Measurements from ENCODE around the gene MIPEP. TPM values are rescaled to one million over a fixed set of nuclear protein-coding genes. Genes with fewer than 3 reads are reported as not detected.

The MIPEP gene
- total RNA-seq, 2 experiments from 2014 or later: 3.9 to 4.8 TPM

DNA sequence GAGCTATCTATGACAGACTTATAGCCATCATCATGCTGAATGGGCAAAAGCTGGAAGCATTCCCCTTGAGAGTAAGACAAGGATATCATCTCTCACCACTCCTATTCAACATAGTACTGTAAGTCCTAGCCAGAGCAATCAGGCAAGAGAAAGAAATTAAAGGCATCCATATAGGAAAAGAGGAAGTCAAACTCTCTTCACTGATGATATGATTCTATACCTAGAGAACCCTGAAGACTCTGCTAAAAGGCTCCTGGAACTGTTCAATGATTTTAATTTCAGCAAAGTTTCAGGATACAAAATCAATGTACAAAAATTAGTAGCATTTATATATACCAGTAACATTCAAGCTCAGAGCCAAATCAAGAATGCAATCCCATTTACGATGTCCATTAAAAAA is 29.8 kb upstream of the MIPEP start:
- Mint-ChIP-seq H3K9me3 (no peaks in the 10 kb centered on the region), H3K4me1 (ENCODE audit: low read depth) (no peaks in the 10 kb centered on the region), H3K36me3 (ENCODE audit: low read depth) (no peaks in the 10 kb centered on the region), H3K4me3 (no peak overlapping the region), H3K27ac (no peak overlapping the region), H3K27me3 (peaks cover 63% of the 10 kb centered on the region)
- intact Hi-C loops (cut with DNase I, micrococcal nuclease): no loop called here
- DNase-seq: no peak
- Histone ChIP-seq H3K27ac (ENCODE audit: low read depth in 1 of 2, low read length in 2 of 2) (no peak overlapping the region), H3K4me1 (ENCODE audit: insufficient read depth, low read length) (no peaks in the 10 kb centered on the region), H3K4me3 (ENCODE audit: low read length) (no peak overlapping the region), H3K36me3 (ENCODE audit: insufficient read depth, low read length) (no peaks in the 10 kb centered on the region), H3K27me3 (ENCODE audit: control insufficient read depth in 1 of 2, insufficient read depth in 2 of 2, low read length in 2 of 2) (peaks cover 4 to 28% of the 10 kb centered on the region in 2 experiments), H3K9me3 (ENCODE audit: control insufficient read depth in 1 of 2, insufficient read depth in 1 of 2, low read length in 2 of 2) (no peaks in the 10 kb centered on the region)
- ChIA-PET CTCF (interaction anchor here (1.4 kb wide), 1 partner anchor 301 kb away, joined by 3 read pairs; no protein-coding TSS in a partner anchor), POLR2A (no interaction called here)
- TF ChIP-seq, protein P1, sequence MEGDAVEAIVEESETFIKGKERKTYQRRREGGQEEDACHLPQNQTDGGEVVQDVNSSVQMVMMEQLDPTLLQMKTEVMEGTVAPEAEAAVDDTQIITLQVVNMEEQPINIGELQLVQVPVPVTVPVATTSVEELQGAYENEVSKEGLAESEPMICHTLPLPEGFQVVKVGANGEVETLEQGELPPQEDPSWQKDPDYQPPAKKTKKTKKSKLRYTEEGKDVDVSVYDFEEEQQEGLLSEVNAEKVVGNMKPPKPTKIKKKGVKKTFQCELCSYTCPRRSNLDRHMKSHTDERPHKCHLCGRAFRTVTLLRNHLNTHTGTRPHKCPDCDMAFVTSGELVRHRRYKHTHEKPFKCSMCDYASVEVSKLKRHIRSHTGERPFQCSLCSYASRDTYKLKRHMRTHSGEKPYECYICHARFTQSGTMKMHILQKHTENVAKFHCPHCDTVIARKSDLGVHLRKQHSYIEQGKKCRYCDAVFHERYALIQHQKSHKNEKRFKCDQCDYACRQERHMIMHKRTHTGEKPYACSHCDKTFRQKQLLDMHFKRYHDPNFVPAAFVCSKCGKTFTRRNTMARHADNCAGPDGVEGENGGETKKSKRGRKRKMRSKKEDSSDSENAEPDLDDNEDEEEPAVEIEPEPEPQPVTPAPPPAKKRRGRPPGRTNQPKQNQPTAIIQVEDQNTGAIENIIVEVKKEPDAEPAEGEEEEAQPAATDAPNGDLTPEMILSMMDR (IDR thresholded peaks at IDR 0.05): no peak
- no peak for ATAC-seq (ENCODE audit: poor library complexity)

DNA sequence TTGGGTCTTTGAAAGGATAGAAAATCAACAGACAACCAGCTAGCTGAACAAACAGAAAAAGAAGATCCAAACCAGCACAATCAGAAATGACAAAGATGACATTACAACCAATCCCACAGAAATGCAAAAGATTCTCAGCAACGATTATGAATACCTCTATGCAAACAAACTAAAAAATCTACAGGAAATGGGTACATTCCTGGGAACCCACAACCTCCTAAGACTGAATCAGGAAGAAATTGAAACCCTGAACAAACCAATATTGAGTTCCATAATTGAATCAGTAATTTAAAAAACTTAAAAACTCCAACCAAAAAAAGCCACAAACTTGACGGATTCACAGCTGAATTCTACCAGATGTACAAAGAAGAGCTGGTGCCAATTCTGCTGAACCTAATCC is 29.0 kb upstream of the MIPEP start:
- H3K36me3 ChIP-seq (ENCODE audit: insufficient read depth, low read length): no peaks in the 10 kb centered on the region
- no peaks in the 10 kb centered on the region for H3K4me1 ChIP-seq (ENCODE audit: insufficient read depth, low read length)
- H3K27ac ChIP-seq (ENCODE audit: low read depth in 1 of 2, low read length in 2 of 2): no peak overlapping the region
- TF ChIP-seq, protein P1 (IDR thresholded peaks at IDR 0.05): no peak
- intact Hi-C loops (cut with DNase I, micrococcal nuclease): no loop called here
- no peak for ATAC-seq (ENCODE audit: poor library complexity)
- no peaks in the 10 kb centered on the region for H3K9me3 ChIP-seq (ENCODE audit: control insufficient read depth in 1 of 2, insufficient read depth in 1 of 2, low read length in 2 of 2)
- no peaks in the 10 kb centered on the region for H3K36me3 Mint-ChIP-seq (ENCODE audit: low read depth)
- no peaks in the 10 kb centered on the region for H3K9me3 Mint-ChIP-seq
- ChIA-PET POLR2A (interaction anchor here (0.7 kb wide), 1 partner anchor 697 kb away, joined by 3 read pairs; no protein-coding TSS in a partner anchor), CTCF (interaction anchor here (1.4 kb wide), 1 partner anchor 302 kb away, joined by 3 read pairs; no protein-coding TSS in a partner anchor)
- H3K27ac Mint-ChIP-seq: no peak overlapping the region
- DNase-seq: no peak
- peaks cover 4 to 28% of the 10 kb centered on the region in 2 experiments for H3K27me3 ChIP-seq (ENCODE audit: control insufficient read depth in 1 of 2, insufficient read depth in 2 of 2, low read length in 2 of 2)
- H3K27me3 Mint-ChIP-seq: peaks cover 71% of the 10 kb centered on the region
- H3K4me3 Mint-ChIP-seq: no peak overlapping the region
- H3K4me3 ChIP-seq (ENCODE audit: low read length): no peak overlapping the region
- H3K4me1 Mint-ChIP-seq (ENCODE audit: low read depth): no peaks in the 10 kb centered on the region

DNA sequence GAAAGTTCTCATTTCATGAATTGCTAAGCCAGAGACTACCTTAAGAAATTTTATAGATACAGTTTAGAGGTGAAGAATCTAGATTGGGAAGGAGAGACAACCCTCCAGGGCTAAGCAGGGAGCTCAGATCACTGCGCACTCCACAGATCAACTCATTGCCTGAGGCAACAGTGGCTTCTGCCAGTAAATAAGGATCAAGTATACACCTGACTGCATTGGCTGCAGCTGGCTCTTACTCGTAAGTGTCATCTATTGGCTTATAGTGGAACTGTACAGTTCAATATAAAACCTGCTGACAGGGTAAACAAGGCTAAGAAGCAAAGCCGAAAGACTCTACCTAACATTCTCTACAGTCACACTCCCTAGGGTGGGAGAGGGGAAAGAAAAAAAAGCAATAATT is 26.1 kb upstream of the MIPEP start:
- no peak overlapping the region for H3K27ac Mint-ChIP-seq
- peaks cover 74% of the 10 kb centered on the region for H3K27me3 Mint-ChIP-seq
- no peak for ATAC-seq (ENCODE audit: poor library complexity)
- H3K9me3 ChIP-seq (ENCODE audit: control insufficient read depth in 1 of 2, insufficient read depth in 1 of 2, low read length in 2 of 2): no peaks in the 10 kb centered on the region
- no peak overlapping the region for H3K4me3 ChIP-seq (ENCODE audit: low read length)
- no peaks in the 10 kb centered on the region for H3K9me3 Mint-ChIP-seq
- TF ChIP-seq, protein P1 (IDR thresholded peaks at IDR 0.05): no peak
- DNase-seq: no peak
- H3K4me1 Mint-ChIP-seq (ENCODE audit: low read depth): no peaks in the 10 kb centered on the region
- ChIA-PET POLR2A (no interaction called here), CTCF (no interaction called here)
- H3K36me3 ChIP-seq (ENCODE audit: insufficient read depth, low read length): no peaks in the 10 kb centered on the region
- no peaks in the 10 kb centered on the region for H3K36me3 Mint-ChIP-seq (ENCODE audit: low read depth)
- intact Hi-C loops (cut with DNase I, micrococcal nuclease): no loop called here
- H3K27me3 ChIP-seq (ENCODE audit: control insufficient read depth in 1 of 2, insufficient read depth in 2 of 2, low read length in 2 of 2): peaks cover 4 to 31% of the 10 kb centered on the region in 2 experiments
- H3K4me3 Mint-ChIP-seq: no peak overlapping the region
- no peaks in the 10 kb centered on the region for H3K4me1 ChIP-seq (ENCODE audit: insufficient read depth, low read length)
- H3K27ac ChIP-seq (ENCODE audit: low read depth in 1 of 2, low read length in 2 of 2): no peak overlapping the region
